Lung (tissue), 12 donors: ENCODE results near the gene ZYX. TPM values are rescaled to one million over a fixed set of nuclear protein-coding genes. Genes with fewer than 3 reads are reported as not detected.

ENCODE experiments used
- ATAC-seq: fragments of 200-7000 bp; cut with Tn5 transposase; one replicate; pipeline ENCODE4 v1.9.1; 2020; ENCODE audit warnings: moderate number of reproducible peaks; ENCODE audit not compliant: insufficient read depth, low FRiP score
- DNase-seq, 3 donors: peaks; one replicate each; pipeline ENCODE4 v3.0.0-alpha.2; 2013 to 2017
- H3K27ac ChIP-seq, 2 donors: one replicate each; pipeline ENCODE4 v1.5.1; 2013; ENCODE audit warnings: mild to moderate bottlenecking in 2 of 2, moderate library complexity in 2 of 2, control low read depth in 1 of 2, inconsistent platforms in 1 of 2, low read depth in 1 of 2, low read length in 1 of 2
- H3K27me3 ChIP-seq, 3 donors: one replicate each; pipeline ENCODE4 v1.5.1; 2013; ENCODE audit warnings: low read length in 2 of 3; ENCODE audit not compliant: control insufficient read depth in 3 of 3, insufficient read depth in 3 of 3
- H3K36me3 ChIP-seq, 4 donors: one replicate each; pipeline ENCODE4 v1.5.1; 2013; ENCODE audit warnings: low read length in 4 of 4, mild to moderate bottlenecking in 1 of 4, moderate library complexity in 1 of 4; ENCODE audit not compliant: control insufficient read depth in 4 of 4, insufficient read depth in 4 of 4
- H3K4me1 ChIP-seq, 5 donors: one replicate each; pipeline ENCODE4 v1.5.1; 2013; ENCODE audit warnings: low read length in 5 of 5, mild to moderate bottlenecking in 2 of 5, moderate library complexity in 1 of 5; ENCODE audit not compliant: control insufficient read depth in 5 of 5, insufficient read depth in 5 of 5
- H3K4me3 ChIP-seq: one replicate; pipeline ENCODE4 v1.5.1; 2013; ENCODE audit warnings: mild to moderate bottlenecking, control low read depth, moderate library complexity
- H3K9ac ChIP-seq, 2 donors: one replicate each; pipeline ENCODE4 v1.5.1; 2013; ENCODE audit warnings: low read length in 2 of 2, control low read depth in 1 of 2; ENCODE audit not compliant: insufficient read depth in 1 of 2
- H3K9me3 ChIP-seq, 4 donors: one replicate each; pipeline ENCODE4 v1.5.1; 2013; ENCODE audit warnings: low read length in 3 of 4, mild to moderate bottlenecking in 1 of 4, moderate library complexity in 1 of 4; ENCODE audit not compliant: control insufficient read depth in 4 of 4, insufficient read depth in 3 of 4
- CTCF ChIP-seq: IDR thresholded peaks from 2 replicates; pipeline ENCODE4 v1.5.1; 2012; ENCODE audit warnings: mild to moderate bottlenecking; ENCODE audit errors: control extremely low read depth, extremely low read depth
- WGBS, 2 donors: extraction: QIAGEN DNeasy Blood & Tissue Kit; methylation state at CpG; one replicate each; pipeline ENCODE4 v1.1.7; 2013; 5-methylcytosine and 5-hydroxymethylcytosine counted together
- polyA plus RNA-seq, 2 donors: library from polyadenylated mRNA; stranded (reverse); fragments of 200-250 nt; gene quantifications; one replicate each; pipeline ENCODE4 v1.2.1, GENCODE V29; 2013
- total RNA-seq, 2 donors: library from RNA; depleted of rRNA in 1 of 2; stranded (reverse); fragments of >200 nt in 1 of 2; gene quantifications; one replicate each; pipeline ENCODE4 v1.2.1, GENCODE V29; 2014 to 2021
- donor health status: control.
- donor health status: control.
- donor health status: Bipolar disorder and iron deficiency.
- donor health status: healthy.
- donor health status: DM: yes; HTN: yes; CAD: no.

The ZYX gene
- total and polyA plus RNA-seq, 4 donors = 98.9 to 310 (median 183) TPM

- Histone ChIP-seq H3K9me3 (peaks cover 0 to 3% (median 0%) of the 10 kb centered on the region in 4 donors), H3K36me3 (no peaks in the 10 kb centered on the region), H3K27me3 (peaks cover 0 to 30% (median 3%) of the 10 kb centered on the region in 3 donors), H3K27ac (no peak overlapping the region), H3K4me1 (no peaks in the 10 kb centered on the region), H3K9ac (no peak overlapping the region), H3K4me3 (no peak overlapping the region)
- DNase-seq (no peak), ATAC-seq (no peak)
- no peak for TF ChIP-seq CTCF
- WGBS, 2 donors = 95% methylated on average over 13 of the region's 13 CpGs
Observed at GRCh38 chr7:143356414-143357050, 24.6 kb upstream of the ZYX start.

- H3K4me3 ChIP-seq = no peak overlapping the region
Observed at GRCh38 chr7:143358626-143359025, 22.5 kb upstream of the ZYX start.

GRCh38 chr7:143359771-143360353 is 21.3 kb upstream of the ZYX start:
- Histone ChIP-seq H3K36me3 (no peaks in the 10 kb centered on the region), H3K27me3 (peaks cover 0 to 55% (median 22%) of the 10 kb centered on the region in 3 donors), H3K9ac (no peak overlapping the region), H3K4me3 (no peak overlapping the region), H3K9me3 (peaks cover 0 to 3% (median 0%) of the 10 kb centered on the region in 4 donors), H3K4me1 (peaks cover 0 to 8% (median 0%) of the 10 kb centered on the region in 5 donors), H3K27ac (no peak overlapping the region)
- no peak for ATAC-seq
- DNase-seq = no peak
- WGBS, 2 donors = 63 to 67% methylated on average over 11 of the region's 11 CpGs
- TF ChIP-seq CTCF = no peak

More at GRCh38 chr7:143358626-143359025, 22.5 kb upstream of the ZYX start:
- peaks cover 0 to 3% (median 0%) of the 10 kb centered on the region in 4 donors for H3K9me3 ChIP-seq
- H3K9ac ChIP-seq = no peak overlapping the region
- DNase-seq = no peak
- no peak for TF ChIP-seq CTCF
- H3K27me3 ChIP-seq = peaks cover 0 to 43% (median 11%) of the 10 kb centered on the region in 3 donors
- H3K36me3 ChIP-seq = no peaks in the 10 kb centered on the region
- H3K27ac ChIP-seq = no peak overlapping the region
- WGBS, 2 donors = 87 to 92% methylated on average over 12 of the region's 12 CpGs
- H3K4me1 ChIP-seq = peaks cover 0 to 8% (median 0%) of the 10 kb centered on the region in 5 donors
- no peak for ATAC-seq
